H1 (cell line): ENCODE measurements around the gene TACC2. TPM values are rescaled to one million over a fixed set of nuclear protein-coding genes. Genes with fewer than 3 reads are reported as not detected.

Experiments
- CTCF ChIA-PET: fragments of 300-600 bp; sonication (Branson Sonifier 250); formaldehyde crosslinking; loops from one replicate; lab custom pipeline; 2021; ENCODE audit not compliant: partially characterized antibody; lab: Charles Lee
- POLR2A ChIA-PET: fragments of 300-600 bp; sonication (Branson Sonifier 250); formaldehyde crosslinking; loops from one replicate; lab custom pipeline; 2021; ENCODE audit warnings: inconsistent platforms; ENCODE audit not compliant: partially characterized antibody; lab: Charles Lee
- DNase-seq, 2 experiments: peaks; one replicate each; pipeline versions ENCODE4 v3.0.0 to v3.0.0-alpha.2; 2010 to 2022; ENCODE audit warnings: low spot score in 2 of 2, low read depth in 1 of 2, mixed read lengths in 1 of 2
- FAIRE-seq: peaks from 2 replicates; lab custom pipeline; 2011; peaks lifted over from hg19 to GRCh38; lab: Jason Lieb, UNC
- H2AFZ ChIP-seq: 2 replicates; pipeline ENCODE4 v1.8.1; 2012; ENCODE audit warnings: low read length, inconsistent platforms
- H2AK5ac ChIP-seq: 2 replicates; pipeline ENCODE4 v1.6.1; 2013; ENCODE audit warnings: low read depth, low read length
- H2BK120ac ChIP-seq: replicated peaks from 2 replicates; pipeline ENCODE3; 2013; ENCODE audit warnings: low read depth, low read length, inconsistent platforms
- H2BK12ac ChIP-seq: 2 replicates; pipeline ENCODE4 v1.6.1; 2013; ENCODE audit warnings: low read depth, low read length
- H2BK15ac ChIP-seq: 2 replicates; pipeline ENCODE4 v1.6.1; 2013; ENCODE audit warnings: low read length
- H2BK20ac ChIP-seq: 2 replicates; pipeline ENCODE4 v1.6.1; 2013; ENCODE audit warnings: low read length
- H2BK5ac ChIP-seq: 2 replicates; pipeline ENCODE4 v1.6.1; 2013; ENCODE audit warnings: low read depth, low read length
- H3K14ac ChIP-seq: 2 replicates; pipeline ENCODE4 v1.6.1; 2013; ENCODE audit warnings: inconsistent platforms; ENCODE audit not compliant: insufficient read length
- H3K18ac ChIP-seq: 2 replicates; pipeline ENCODE4 v1.6.1; 2013; ENCODE audit warnings: low read length; ENCODE audit errors: extremely low read depth
- H3K23ac ChIP-seq: 2 replicates; pipeline ENCODE4 v1.6.1; 2013; ENCODE audit warnings: inconsistent platforms; ENCODE audit not compliant: insufficient read length
- H3K23me2 ChIP-seq: 2 replicates; pipeline ENCODE4 v1.6.1; 2013; ENCODE audit warnings: low read depth, low read length
- H3K27ac ChIP-seq: 2 replicates; pipeline ENCODE4 v1.6.1; 2011; ENCODE audit warnings: low read depth, low read length, inconsistent platforms
- H3K27me3 ChIP-seq, 4 experiments: replicated peaks in 1 of 4; 1 replicate in 1 of 4; 2 replicates in 3 of 4; pipeline versions ENCODE4 v1.6.1 to v1.8.1; 2011 to 2013; ENCODE audit warnings: low read length in 3 of 4, mild to moderate bottlenecking in 3 of 4, inconsistent platforms in 2 of 4, mixed read lengths in 2 of 4, moderate library complexity in 1 of 4; ENCODE audit not compliant: control insufficient read depth in 3 of 4, insufficient read depth in 3 of 4; ENCODE audit errors: extremely low read depth in 1 of 4
- H3K36me3 ChIP-seq, 4 experiments: 2 replicates each; pipeline versions ENCODE4 v1.6.1 to v1.8.1; 2011 to 2013; ENCODE audit warnings: mild to moderate bottlenecking in 4 of 4, low read length in 3 of 4, moderate library complexity in 2 of 4, control low read depth in 1 of 4, inconsistent platforms in 1 of 4; ENCODE audit not compliant: insufficient read depth in 4 of 4, control insufficient read depth in 2 of 4
- H3K4ac ChIP-seq: replicated peaks from 2 replicates; pipeline ENCODE3; 2013; ENCODE audit warnings: low read length, low read depth, mixed read lengths, inconsistent platforms; ENCODE audit not compliant: insufficient read length
- H3K4me1 ChIP-seq, 4 experiments: replicated peaks in 1 of 4; 1 replicate in 1 of 4; 2 replicates in 3 of 4; pipeline versions ENCODE4 v1.6.1 to v1.8.1; 2011 to 2013; ENCODE audit warnings: low read length in 3 of 4, inconsistent platforms in 2 of 4, mixed read lengths in 1 of 4; ENCODE audit not compliant: insufficient read depth in 4 of 4, control insufficient read depth in 3 of 4
- H3K4me2 ChIP-seq, 2 experiments: 2 replicates each; pipeline versions ENCODE4 v1.6.1 to v1.8.1; 2011 to 2013; ENCODE audit warnings: low read depth in 2 of 2, low read length in 2 of 2, control low read depth in 1 of 2, inconsistent platforms in 1 of 2, mild to moderate bottlenecking in 1 of 2; ENCODE audit not compliant: insufficient read depth in 1 of 2
- H3K4me3 ChIP-seq, 4 experiments: fragments of 200-600, 300-600 bp in 1 of 4; sonication (generic), shearing (Covaris generic), sonication (Bioruptor Twin) in 1 of 4; 2 replicates each; pipeline versions ENCODE4 v1.5.1 to v1.8.1; 2011 to 2016; ENCODE audit warnings: low read length in 4 of 4, low read depth in 3 of 4, control low read depth in 2 of 4, inconsistent platforms in 2 of 4, mild to moderate bottlenecking in 2 of 4, mixed read lengths in 1 of 4, moderate library complexity in 1 of 4; ENCODE audit not compliant: insufficient read depth in 2 of 4; ENCODE audit errors: extremely low read depth in 1 of 4
- H3K56ac ChIP-seq: replicated peaks from 2 replicates; pipeline ENCODE3; 2013; ENCODE audit warnings: low read depth, mild to moderate bottlenecking, mixed read lengths, low read length, inconsistent platforms; ENCODE audit not compliant: insufficient read length
- H3K79me1 ChIP-seq: 2 replicates; pipeline ENCODE4 v1.6.1; 2013; ENCODE audit warnings: low read depth, low read length, control low read depth
- H3K79me2 ChIP-seq, 2 experiments: 2 replicates each; pipeline versions ENCODE4 v1.6.1 to v1.8.1; 2012 to 2013; ENCODE audit warnings: low read length in 2 of 2, mild to moderate bottlenecking in 2 of 2, inconsistent platforms in 1 of 2; ENCODE audit not compliant: insufficient read depth in 2 of 2, control insufficient read depth in 1 of 2
- H3K9ac ChIP-seq, 4 experiments: replicated peaks in 1 of 4; 1 replicate in 1 of 4; 2 replicates in 3 of 4; pipeline versions ENCODE4 v1.6.1 to v1.8.1; 2011 to 2013; ENCODE audit warnings: low read depth in 3 of 4, low read length in 3 of 4, control low read depth in 2 of 4, mild to moderate bottlenecking in 2 of 4, moderate library complexity in 2 of 4, inconsistent platforms in 1 of 4; ENCODE audit errors: extremely low read depth in 1 of 4
- H3K9me3 ChIP-seq, 2 experiments: 2 replicates each; pipeline versions ENCODE4 v1.6.1 to v1.8.1; 2012 to 2013; ENCODE audit warnings: mild to moderate bottlenecking in 2 of 2, moderate library complexity in 2 of 2, control low read depth in 1 of 2, inconsistent platforms in 1 of 2, low read depth in 1 of 2, low read length in 1 of 2, mixed read lengths in 1 of 2; ENCODE audit not compliant: insufficient read depth in 2 of 2
- H4K20me1 ChIP-seq, 2 experiments: replicated peaks in 1 of 2; 2 replicates each; pipeline versions ENCODE3 to v1.8.1; 2011 to 2013; ENCODE audit warnings: inconsistent platforms in 2 of 2, low read length in 2 of 2, mild to moderate bottlenecking in 1 of 2; ENCODE audit not compliant: insufficient read depth in 2 of 2, control insufficient read depth in 1 of 2
- H4K5ac ChIP-seq: 2 replicates; pipeline ENCODE4 v1.6.1; 2013; ENCODE audit warnings: low read length, low read depth, mixed read lengths, inconsistent platforms; ENCODE audit not compliant: insufficient read length
- H4K8ac ChIP-seq: 2 replicates; pipeline ENCODE4 v1.8.0; 2013; ENCODE audit warnings: mild to moderate bottlenecking, moderate library complexity, low read length, inconsistent platforms; ENCODE audit not compliant: insufficient read depth; ENCODE audit errors: extremely low read depth
- H4K91ac ChIP-seq: replicated peaks from 2 replicates; pipeline ENCODE3; 2013; ENCODE audit warnings: low read length, mixed read lengths, inconsistent platforms; ENCODE audit not compliant: insufficient read length
- ATF2 ChIP-seq: IDR thresholded peaks from 2 replicates; pipeline ENCODE4 v1.6.1; 2012; ENCODE audit warnings: low read length, inconsistent platforms
- BCL11A ChIP-seq, 2 experiments: IDR thresholded peaks; one replicate each; pipeline ENCODE4 v1.6.1; 2011; ENCODE audit warnings: low read depth in 2 of 2, low read length in 2 of 2, mild to moderate bottlenecking in 2 of 2
- CBX8 ChIP-seq: fragments of 300-800, 300-1000 bp; sonication (generic); IDR thresholded peaks from 2 replicates; pipeline ENCODE4 v1.7.1; 2016; ENCODE audit warnings: low read depth, low read length, borderline replicate concordance
- CHD2 ChIP-seq: IDR thresholded peaks from 2 replicates; pipeline ENCODE4 v1.6.1; 2012; ENCODE audit warnings: low read length, improper control_type of control experiment
- GABPA ChIP-seq: IDR thresholded peaks from 2 replicates; pipeline ENCODE4 v1.6.1; 2011; ENCODE audit warnings: mild to moderate bottlenecking, low read length, moderate library complexity, borderline replicate concordance; ENCODE audit not compliant: insufficient read depth
- JUN ChIP-seq: IDR thresholded peaks from 2 replicates; pipeline ENCODE4 v1.6.1; 2011; ENCODE audit warnings: low read depth, mild to moderate bottlenecking, improper control_type of control experiment, low read length
- MAFK ChIP-seq: IDR thresholded peaks from 2 replicates; pipeline ENCODE4 v1.6.1; 2012; ENCODE audit warnings: low read depth, mild to moderate bottlenecking, improper control_type of control experiment, low read length
- RFX5 ChIP-seq: IDR thresholded peaks from 2 replicates; pipeline ENCODE4 v1.6.1; 2011; ENCODE audit warnings: low read depth, low read length, improper control_type of control experiment, borderline replicate concordance
- SIN3A ChIP-seq, 2 experiments: IDR thresholded peaks in 1 of 2; conservative IDR thresholded peaks in 1 of 2; 2 replicates each; pipeline ENCODE4 v1.6.1; 2011 to 2012; ENCODE audit warnings: low read length in 2 of 2, improper control_type of control experiment in 1 of 2, low read depth in 1 of 2, mild to moderate bottlenecking in 1 of 2
- SIX5 ChIP-seq: IDR thresholded peaks from 2 replicates; pipeline ENCODE4 v1.6.1; 2011; ENCODE audit warnings: mild to moderate bottlenecking, low read depth, low read length
- SP4 ChIP-seq: IDR thresholded peaks from 2 replicates; pipeline ENCODE4 v1.6.1; 2012; ENCODE audit warnings: low read length, inconsistent platforms
- SRF ChIP-seq: IDR thresholded peaks from 2 replicates; pipeline ENCODE4 v1.6.1; 2011; ENCODE audit warnings: mild to moderate bottlenecking, low read depth, low read length, moderate library complexity
- SUZ12 ChIP-seq: fragments of 200-600 bp; sonication (generic); IDR thresholded peaks from 2 replicates; pipeline ENCODE4 v1.6.1; 2012; ENCODE audit warnings: mild to moderate bottlenecking, inconsistent platforms, low read length, moderate library complexity, mixed read lengths
- TBP ChIP-seq: IDR thresholded peaks from 2 replicates; pipeline ENCODE4 v1.6.1; 2011; ENCODE audit warnings: low read depth, low read length, improper control_type of control experiment
- WGBS, 2 experiments: shearing (Covaris generic) in 1 of 2; methylation state at CpG; one replicate each; pipeline versions ENCODE4 v1.1.6 to v1.1.7; 2013 to 2015; ENCODE audit warnings: low lambda C conversion rate in 2 of 2, mixed read lengths in 2 of 2, inconsistent platforms in 1 of 2, low coverage in 1 of 2, missing lambda C conversion rate in 1 of 2; ENCODE audit not compliant: insufficient replicate concordance in 2 of 2, insufficient coverage in 1 of 2, insufficient read length in 1 of 2; ENCODE audit errors: extremely low coverage in 1 of 2, missing lambda C conversion rate in 1 of 2; 5-methylcytosine and 5-hydroxymethylcytosine counted together
- polyA plus RNA-seq, 7 experiments: library from polyadenylated mRNA; depleted of rRNA in 3 of 7; stranded (reverse) in 5 of 7; unstranded in 2 of 7; fragments of >200 nt in 5 of 7; fragments of 200-250 nt in 2 of 7; gene quantifications; 1 replicate in 5 of 7; 2 replicates in 1 of 7; 4 replicates in 1 of 7; pipeline versions ENCODE4 v1.2.1 to v1.2.3, GENCODE V29; 2011 to 2013; ENCODE audit warnings: missing spikeins in 2 of 7, mixed read lengths in 2 of 7
- total RNA-seq: library from RNA; stranded (reverse); fragmentation: NEBNext Ultra II Directional; extraction: Animal tissue kit (Norgen Biotek cat#: 25700); gene quantifications from 2 replicates; pipeline ENCODE4 v1.2.1, GENCODE V29; 2021

The TACC2 gene
- total and polyA plus RNA-seq, 2 of the 8 experiments (the other 6 are each of a cell fraction or from before 2014, with no cell fraction given): 21.2 to 46.6 TPM

- Histone ChIP-seq H3K56ac (no peak overlapping the region), H2AFZ (no peak overlapping the region), H2BK15ac (no peak overlapping the region), H3K18ac (no peak overlapping the region), H2BK20ac (no peak overlapping the region), H4K20me1 (no peaks in the 10 kb centered on the region), H4K91ac (no peak overlapping the region), H3K9ac (no peak overlapping the region), H4K5ac (no peak overlapping the region), H3K23me2 (no peaks in the 10 kb centered on the region), H2BK120ac (no peak overlapping the region), H3K27me3 (no peaks in the 10 kb centered on the region), H3K36me3 (no peaks in the 10 kb centered on the region), H3K14ac (no peak overlapping the region), H3K4ac (no peak overlapping the region), H2AK5ac (no peak overlapping the region), H3K79me1 (no peaks in the 10 kb centered on the region), H3K23ac (no peak overlapping the region), H3K4me3 (no peak overlapping the region), H3K79me2 (no peaks in the 10 kb centered on the region), H3K9me3 (no peaks in the 10 kb centered on the region), H4K8ac (no peak overlapping the region), H3K4me1 (no peaks in the 10 kb centered on the region), H3K27ac (no peak overlapping the region), H3K4me2 (no peak overlapping the region), H2BK12ac (no peak overlapping the region), H2BK5ac (no peak overlapping the region)
- DNase-seq (no peak), FAIRE-seq (no peak)
- POLR2A ChIA-PET: no interaction called here
- 93% methylated on average over 11 of the region's 12 CpGs; no CpG with 5 or more reads in 1 of the 2 experiments for whole genome bisulfite sequencing, 2 experiments
- CTCF ChIA-PET: interaction anchor here (1.0 to 1.9 kb wide), 2 partner anchors 10 to 15 kb away, joined by 3 to 5 read pairs; no protein-coding TSS in a partner anchor
- no peak for TF ChIP-seq BCL11A (IDR thresholded peaks at IDR 0.05; ENCODE audit: low read depth in 2 of 2, low read length in 2 of 2)
- TF ChIP-seq GABPA: no peak
- no peak for TF ChIP-seq SUZ12
- no peak for TF ChIP-seq TBP
- no peak for TF ChIP-seq CBX8
- TF ChIP-seq CHD2: no peak
- TF ChIP-seq SIX5: no peak
- TF ChIP-seq MAFK: no peak
- no peak for TF ChIP-seq JUN
- no peak for TF ChIP-seq SP4
- no peak for TF ChIP-seq SIN3A (conservative IDR thresholded peaks at IDR 0.05 in 1 of 2, IDR thresholded peaks at IDR 0.05 in 1 of 2; ENCODE audit: low read depth in 1 of 2, low read length in 2 of 2)
- TF ChIP-seq ATF2: no peak
- no peak for TF ChIP-seq RFX5
- TF ChIP-seq SRF: no peak
Measured at GRCh38 chr10:122068844-122069243, 79.9 kb downstream of the TACC2 start.
